ENCODE results near the gene MAP1LC3A. TPM values are rescaled to one million over a fixed set of nuclear protein-coding genes. Genes with fewer than 3 reads are reported as not detected.

The MAP1LC3A gene
- total and polyA plus RNA-seq, 2 donors (not counting 1 experiment from before 2014, with no cell fraction given): 3.5 to 10.5 TPM

DNA sequence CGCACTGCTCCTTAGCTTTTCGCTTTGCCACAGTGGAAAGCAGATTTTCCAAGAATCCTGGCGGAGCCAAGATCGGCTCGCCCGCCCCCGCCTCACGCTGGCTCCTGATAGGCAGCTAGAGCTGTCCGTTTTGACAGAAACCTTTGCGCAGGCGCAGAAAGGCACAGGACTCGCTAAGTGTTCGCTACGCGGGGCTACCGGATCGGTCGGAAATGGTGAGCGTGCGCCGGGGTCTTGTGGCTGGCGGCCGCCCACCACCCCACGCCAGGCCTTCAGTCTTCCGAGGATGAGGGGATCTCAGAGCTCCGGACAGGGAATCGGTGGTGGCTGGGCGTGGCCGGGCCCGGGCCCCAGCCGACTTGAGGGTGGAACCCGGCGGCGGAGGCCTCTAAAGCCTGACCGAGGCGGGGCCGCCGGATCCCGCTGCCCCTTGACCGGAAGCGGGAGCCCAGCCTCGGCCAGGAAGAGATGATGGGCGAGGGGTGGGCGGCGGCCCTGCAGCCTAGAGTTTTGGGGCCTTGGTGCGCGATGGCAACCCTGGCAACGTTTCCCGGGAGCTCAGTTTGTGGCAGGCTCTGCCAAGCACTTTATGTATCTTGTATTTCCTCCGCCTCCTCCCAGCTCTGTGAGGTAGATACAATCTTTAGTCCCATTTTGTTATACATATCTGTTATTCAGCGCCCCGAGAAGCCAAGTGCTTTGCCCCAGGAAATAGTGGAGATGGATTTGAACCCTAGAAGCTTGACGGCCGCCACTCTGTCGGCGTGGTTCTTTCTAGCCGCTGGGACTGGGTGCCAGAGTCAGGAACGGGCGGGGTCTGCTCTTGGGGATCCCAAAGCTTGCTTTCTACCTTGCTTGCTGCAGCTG lies 42.0 kb upstream of the MAP1LC3A start, which contains the start of gene DYNLRB1:
DYNLRB1 (plus strand) TSS at position 176 of the 867 bp plus-strand sequence; CDS start at position 213, 37 bp downstream.
- ChIA-PET POLR2A (interaction anchor here (0.6 to 0.9 kb wide), 5 partner anchors 153 to 1573 kb away, joined by 3 to 8 read pairs (median 4); partner anchors contain the start of genes ITCH and PIGU), CTCF (interaction anchor here (0.6 to 5.3 kb wide), 20 partner anchors 9 to 326 kb away, joined by 3 to 38 read pairs (median 4); partner anchors contain the start of genes MAP1LC3A and TP53INP2)
- H4K20me1 ChIP-seq (ENCODE audit: control insufficient read depth, insufficient read depth, low read length, poor library complexity, severe bottlenecking): peaks cover 22% of the 10 kb centered on the region
- peak; percentile 83 for ATAC-seq (ENCODE audit: low read depth)
- no peaks in the 10 kb centered on the region for H3K27me3 Mint-ChIP-seq
- peaks cover 57% of the 10 kb centered on the region for H3K79me2 ChIP-seq (ENCODE audit: control insufficient read depth, insufficient read depth, low read length)
- no peaks in the 10 kb centered on the region for H3K9me3 ChIP-seq (ENCODE audit: control extremely low read depth in 1 of 3, control insufficient read depth in 2 of 3, insufficient read depth in 1 of 3, low read length in 2 of 3)
- peak within 1 kb of the TSS; percentile 90 for H2AFZ ChIP-seq (ENCODE audit: insufficient read depth, low read depth, low read length, poor library complexity, severe bottlenecking)
- TF ChIP-seq EZH2 (IDR thresholded peaks at IDR 0.05; ENCODE audit: borderline replicate concordance, insufficient read depth, low read depth, low read length, poor library complexity, severe bottlenecking): no peak
- TF ChIP-seq, protein P1, sequence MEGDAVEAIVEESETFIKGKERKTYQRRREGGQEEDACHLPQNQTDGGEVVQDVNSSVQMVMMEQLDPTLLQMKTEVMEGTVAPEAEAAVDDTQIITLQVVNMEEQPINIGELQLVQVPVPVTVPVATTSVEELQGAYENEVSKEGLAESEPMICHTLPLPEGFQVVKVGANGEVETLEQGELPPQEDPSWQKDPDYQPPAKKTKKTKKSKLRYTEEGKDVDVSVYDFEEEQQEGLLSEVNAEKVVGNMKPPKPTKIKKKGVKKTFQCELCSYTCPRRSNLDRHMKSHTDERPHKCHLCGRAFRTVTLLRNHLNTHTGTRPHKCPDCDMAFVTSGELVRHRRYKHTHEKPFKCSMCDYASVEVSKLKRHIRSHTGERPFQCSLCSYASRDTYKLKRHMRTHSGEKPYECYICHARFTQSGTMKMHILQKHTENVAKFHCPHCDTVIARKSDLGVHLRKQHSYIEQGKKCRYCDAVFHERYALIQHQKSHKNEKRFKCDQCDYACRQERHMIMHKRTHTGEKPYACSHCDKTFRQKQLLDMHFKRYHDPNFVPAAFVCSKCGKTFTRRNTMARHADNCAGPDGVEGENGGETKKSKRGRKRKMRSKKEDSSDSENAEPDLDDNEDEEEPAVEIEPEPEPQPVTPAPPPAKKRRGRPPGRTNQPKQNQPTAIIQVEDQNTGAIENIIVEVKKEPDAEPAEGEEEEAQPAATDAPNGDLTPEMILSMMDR (IDR thresholded peaks at IDR 0.05): no peak
- peaks cover 3 to 5% of the 10 kb centered on the region in 2 experiments for H3K36me3 ChIP-seq (replicated peaks in 1 of 2; ENCODE audit: control extremely low read depth in 1 of 2, control insufficient read depth in 1 of 2, extremely low read depth in 1 of 2, insufficient read depth in 2 of 2, low read length in 1 of 2)
- H3K4me3 Mint-ChIP-seq: peak within 1 kb of the TSS; percentile 97
- WGBS (ENCODE audit: insufficient coverage): under 1% methylated on average over 55 of the region's 59 CpGs
- DNase-seq: peak; percentile 95
- peak within 1 kb of the TSS; percentile 66 to 99 (median 95) for H3K4me3 ChIP-seq (ENCODE audit: control extremely low read depth in 1 of 5, extremely low read depth in 1 of 5, insufficient read depth in 1 of 5, low read depth in 2 of 5, low read length in 4 of 5)
- peak within 1 kb of the TSS; percentile 31 to 85 for H3K27ac ChIP-seq (ENCODE audit: low read length in 2 of 2)
- peak within 1 kb of the TSS; percentile 97 for H3K27ac Mint-ChIP-seq
- no peaks in the 10 kb centered on the region for H3K27me3 ChIP-seq (replicated peaks in 1 of 4; ENCODE audit: control extremely low read depth in 1 of 4, control insufficient read depth in 3 of 4, insufficient read depth in 4 of 4, low read length in 3 of 4)
- H3K9me3 Mint-ChIP-seq (ENCODE audit: insufficient read depth): no peaks in the 10 kb centered on the region
- intact Hi-C loops (cut with micrococcal nuclease): loop anchor here (1.0 to 5.0 kb wide), 6 partner anchors 42 to 524 kb away; partner anchors contain the start of genes EIF2S2, MAP1LC3A, PIGU and RALY
- peaks cover 47% of the 10 kb centered on the region for H3K4me1 Mint-ChIP-seq
- H3K4me1 ChIP-seq (ENCODE audit: control insufficient read depth in 2 of 2, insufficient read depth in 2 of 2, low read length in 2 of 2): peaks cover 5 to 10% of the 10 kb centered on the region in 2 donors
- peak within 1 kb of the TSS; percentile 83 for H3K4me2 ChIP-seq (replicated peaks; ENCODE audit: low read depth, low read length, poor library complexity, severe bottlenecking)
- H3K9ac ChIP-seq (ENCODE audit: low read length): peak within 1 kb of the TSS; percentile 94

Data from B cell (primary cell).